NCI-H1092 (cell line): ENCODE measurements around the gene TBC1D23.
"Not testable (repeated sequence)": the region's sequence is repeated elsewhere in the genome, so short reads cannot be mapped to it uniquely, and the experiment has no call there.

Source experiments
- DNase-seq: peaks from one replicate; lab custom pipeline; 2025; lab: John Stamatoyannopoulos, UW

TBC1D23 gene

GRCh38 chr3:100299016-100299415, 38.2 kb downstream of the TBC1D23 start:
- no peak for DNase-seq

- DNase-seq = no peak
These were observed 45.9 kb downstream of the TBC1D23 start for GRCh38 chr3:100306695-100307094.

DNA sequence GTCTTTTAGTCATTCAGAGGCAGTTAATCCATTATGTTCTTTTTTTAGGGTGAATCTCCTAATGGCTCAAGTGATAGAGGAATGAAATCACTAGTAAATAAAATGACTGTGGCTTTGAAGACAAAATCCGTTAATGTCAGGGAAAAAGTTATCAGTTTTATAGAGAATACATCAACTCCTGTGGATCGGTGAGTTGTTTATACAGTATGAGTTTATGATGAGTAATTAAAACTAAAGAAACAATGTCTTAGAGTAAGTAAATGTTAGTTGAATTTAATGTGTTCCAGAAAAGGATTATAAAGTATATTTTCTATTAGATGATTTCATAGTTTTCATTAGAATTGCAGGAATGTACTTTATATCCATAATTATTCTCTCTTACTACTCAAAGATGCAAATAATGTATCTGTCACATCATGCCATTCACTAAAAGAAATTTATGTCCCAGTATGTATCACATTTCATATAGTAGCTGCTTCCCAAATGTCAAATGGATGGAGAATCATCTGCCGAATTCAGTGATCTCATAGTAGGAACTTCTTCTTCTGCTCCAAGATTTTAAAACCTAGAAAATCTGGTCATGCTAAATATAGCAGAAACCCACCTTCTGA, 49.7 kb downstream of the TBC1D23 start:
- no peak for DNase-seq

GRCh38 chr3:100311011-100311410, 50.2 kb downstream of the TBC1D23 start:
- no peak for DNase-seq

GRCh38 chr3:100316641-100317069, 55.9 kb downstream of the TBC1D23 start:
- peak; percentile 5 for DNase-seq

DNA sequence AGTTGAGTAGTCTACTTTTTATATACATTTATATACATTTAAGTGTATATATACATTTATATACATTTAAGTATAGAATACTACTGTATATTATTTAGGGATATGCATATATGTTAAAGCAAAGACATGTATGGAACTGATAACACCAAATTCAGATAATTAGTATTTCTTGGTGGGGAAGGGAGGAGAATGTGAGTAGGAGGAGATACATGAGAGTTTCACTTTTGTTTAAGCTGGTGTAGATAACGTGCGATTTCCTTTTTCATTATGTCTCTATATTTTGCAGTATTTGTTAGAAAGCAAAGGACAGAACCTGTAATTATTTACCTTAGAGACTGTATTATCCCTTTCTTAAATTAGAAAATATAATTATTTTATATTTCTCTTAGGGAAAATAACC, 57.1 kb downstream of the TBC1D23 start:
- DNase-seq = no peak

- DNase-seq = no peak
These were observed 59.2 kb downstream of the TBC1D23 start for GRCh38 chr3:100319951-100320350.

- DNase-seq = no peak
These were observed 63.3 kb downstream of the TBC1D23 start for GRCh38 chr3:100324044-100324443.

DNA sequence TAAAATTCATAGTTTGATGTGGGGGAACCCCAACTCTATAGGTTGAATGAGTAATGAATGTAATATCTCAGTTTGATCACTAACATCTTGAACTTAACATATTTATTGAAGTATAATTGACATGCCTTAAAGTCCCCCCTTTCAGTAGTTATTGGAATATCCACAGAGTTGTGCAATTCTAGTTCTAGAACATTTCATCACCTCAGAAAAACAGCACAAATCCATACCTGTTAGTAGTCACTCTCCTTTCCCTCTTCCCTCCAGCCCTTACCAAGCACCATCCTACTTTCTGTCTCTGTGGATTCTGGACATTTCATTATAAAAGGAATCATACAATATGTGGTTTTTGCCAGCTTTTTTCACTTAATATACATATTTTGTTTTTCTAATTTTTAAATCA, 65.0 kb downstream of the TBC1D23 start:
- DNase-seq = no peak

DNA sequence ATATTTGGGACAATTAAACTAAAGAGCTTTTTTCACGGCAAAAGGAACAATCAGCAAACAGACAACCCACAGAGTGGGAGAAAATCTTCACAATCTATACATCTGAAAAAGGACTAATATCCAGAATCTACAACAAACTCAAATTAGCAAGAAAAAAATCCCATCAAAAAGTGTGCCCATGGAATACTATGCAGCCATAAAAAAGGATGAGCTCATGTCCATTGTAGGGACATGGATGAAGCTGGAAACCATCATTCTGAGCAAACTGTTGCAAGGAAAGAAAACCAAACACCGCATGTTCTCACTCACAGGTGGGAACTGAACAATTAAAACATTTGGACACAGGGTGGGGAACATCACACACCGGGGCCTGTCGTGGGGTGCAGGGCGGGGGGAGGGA, 66.6 kb downstream of the TBC1D23 start:
- not testable (repeated sequence) for DNase-seq

GRCh38 chr3:100329800-100330489, 69.2 kb downstream of the TBC1D23 start:
- no peak for DNase-seq

GRCh38 chr3:100330651-100331050, 69.9 kb downstream of the TBC1D23 start:
- DNase-seq = no peak

DNA sequence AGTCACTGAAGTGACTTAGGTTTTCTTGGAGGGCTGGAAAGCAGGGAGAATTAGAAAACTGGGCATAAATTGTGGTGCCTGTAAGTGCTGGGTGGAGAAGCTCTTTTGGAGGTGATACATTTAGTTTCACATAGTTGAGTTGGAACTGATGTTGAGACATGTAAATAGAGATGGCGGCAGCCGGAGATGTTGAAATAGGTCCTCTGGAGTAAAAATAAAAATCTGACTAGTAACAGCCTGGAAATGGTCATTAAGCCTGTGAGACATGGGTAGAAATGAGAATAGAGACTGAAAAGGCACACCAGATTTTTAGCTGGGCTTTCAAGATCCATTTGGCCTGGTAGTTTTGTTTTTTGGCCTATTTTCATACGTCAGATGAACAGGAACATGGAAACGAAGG, 70.9 kb downstream of the TBC1D23 start:
- DNase-seq = no peak

DNA sequence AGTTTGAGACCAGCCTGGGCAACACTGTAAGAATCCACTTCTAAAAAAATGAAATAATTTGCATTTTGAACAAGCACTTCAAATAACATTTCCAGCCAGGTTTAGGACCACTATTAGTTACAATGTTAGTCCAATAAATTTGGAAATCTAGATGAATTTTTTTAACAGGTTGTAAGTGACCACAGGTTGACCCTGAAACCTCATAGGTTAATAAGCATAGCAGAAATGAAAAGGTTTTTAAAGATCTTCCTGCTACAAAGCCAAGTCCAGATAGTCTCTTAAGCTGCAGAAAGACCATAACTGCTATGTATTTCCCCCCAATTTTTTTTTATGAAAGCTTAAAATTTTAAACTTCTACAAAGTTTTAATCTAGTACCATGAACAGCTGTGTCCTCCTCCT, 72.3 kb downstream of the TBC1D23 start:
- DNase-seq = no peak

DNA sequence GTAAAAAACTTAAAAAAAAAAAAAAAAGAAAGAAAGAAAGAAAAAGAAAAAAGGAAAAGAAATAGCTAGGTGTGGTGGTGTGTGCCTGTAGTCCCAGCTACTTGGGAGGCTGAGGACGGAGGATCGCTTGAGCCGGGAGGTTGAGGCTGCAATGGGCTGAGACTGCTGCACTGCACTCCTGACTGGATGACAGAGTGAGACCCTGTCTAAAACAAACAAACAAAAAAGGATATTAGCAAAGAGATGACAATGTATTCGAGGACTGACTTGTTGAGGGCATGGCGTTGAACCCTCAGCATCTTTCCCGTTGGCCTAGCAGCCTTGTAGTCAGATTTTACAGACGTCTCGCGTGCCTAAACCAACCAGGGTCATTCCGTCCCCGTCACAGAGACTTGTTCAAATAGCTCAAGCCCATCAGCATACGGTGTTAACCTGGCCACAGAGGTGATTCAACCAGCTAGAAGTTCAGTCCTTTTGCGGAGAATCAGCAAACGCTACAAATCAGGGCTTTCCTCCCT, 73.2 kb downstream of the TBC1D23 start:
- no peak for DNase-seq

- peak; percentile 76 for DNase-seq
These were observed 73.9 kb downstream of the TBC1D23 start, which contains the start of gene NIT2 for GRCh38 chr3:100334488-100335351. Gene NIT2 (plus strand): TSS chr3:100334757. CDS start chr3:100334792, 35 bp downstream.

GRCh38 chr3:100335434-100335833, 74.6 kb downstream of the TBC1D23 start:
- DNase-seq = no peak

DNA sequence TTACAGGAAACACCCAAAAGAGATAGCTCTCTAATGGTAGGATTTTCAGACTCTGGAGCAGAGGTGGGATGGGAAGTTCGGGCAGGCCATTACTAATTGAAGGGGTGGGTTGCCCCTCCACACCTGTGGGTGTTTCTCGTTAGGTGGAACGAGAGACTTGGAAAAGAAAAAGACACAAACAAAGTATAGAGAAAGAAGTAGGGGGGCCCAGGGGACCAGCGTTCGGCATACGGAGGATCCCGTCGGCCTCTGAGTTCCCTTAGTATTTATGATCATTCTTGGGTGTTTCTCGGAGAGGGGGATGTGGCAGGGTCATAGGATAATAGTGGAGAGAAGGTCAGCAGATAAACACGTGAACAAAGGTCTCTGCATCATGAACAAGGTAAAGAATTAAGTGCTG, 75.4 kb downstream of the TBC1D23 start:
- not testable (repeated sequence) for DNase-seq

- no peak for DNase-seq
These were observed 78.1 kb downstream of the TBC1D23 start for GRCh38 chr3:100338911-100339310.

DNA sequence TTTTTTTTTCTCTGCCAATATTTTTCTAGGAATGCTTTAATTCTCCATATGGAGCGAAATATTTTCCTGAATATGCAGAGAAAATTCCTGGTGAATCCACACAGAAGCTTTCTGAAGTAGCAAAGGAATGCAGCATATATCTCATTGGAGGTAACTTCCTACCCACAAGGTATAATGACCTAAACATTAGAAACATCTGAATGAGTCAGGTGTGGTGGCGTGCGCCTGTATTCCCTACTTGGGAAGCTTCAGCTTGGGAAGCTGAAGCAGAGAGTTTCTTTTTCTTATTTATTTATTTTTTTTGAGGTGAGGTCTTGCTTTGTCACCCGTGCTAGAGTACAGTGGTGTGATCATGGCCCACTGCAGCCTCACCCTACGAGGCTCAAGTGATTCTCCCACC, 79.0 kb downstream of the TBC1D23 start:
- no peak for DNase-seq

DNA sequence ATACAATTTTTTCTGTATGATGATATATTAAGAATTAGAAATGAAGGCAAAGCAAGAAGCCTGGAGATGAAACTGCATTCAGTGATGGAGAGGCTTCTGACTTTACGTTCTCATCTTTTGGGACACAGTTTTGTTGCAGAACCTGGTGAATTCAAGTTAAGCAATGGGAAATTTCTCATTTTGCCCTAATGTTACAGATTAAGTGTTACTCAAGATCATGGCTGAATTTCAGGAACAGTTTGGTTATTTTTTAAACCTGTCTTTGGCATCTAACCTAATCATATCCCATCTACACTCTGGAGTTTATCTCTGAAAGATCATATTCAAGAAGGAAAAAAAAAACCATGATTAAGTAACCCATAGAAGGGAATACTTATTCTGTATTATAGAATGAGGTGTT, 79.7 kb downstream of the TBC1D23 start:
- DNase-seq = no peak

DNA sequence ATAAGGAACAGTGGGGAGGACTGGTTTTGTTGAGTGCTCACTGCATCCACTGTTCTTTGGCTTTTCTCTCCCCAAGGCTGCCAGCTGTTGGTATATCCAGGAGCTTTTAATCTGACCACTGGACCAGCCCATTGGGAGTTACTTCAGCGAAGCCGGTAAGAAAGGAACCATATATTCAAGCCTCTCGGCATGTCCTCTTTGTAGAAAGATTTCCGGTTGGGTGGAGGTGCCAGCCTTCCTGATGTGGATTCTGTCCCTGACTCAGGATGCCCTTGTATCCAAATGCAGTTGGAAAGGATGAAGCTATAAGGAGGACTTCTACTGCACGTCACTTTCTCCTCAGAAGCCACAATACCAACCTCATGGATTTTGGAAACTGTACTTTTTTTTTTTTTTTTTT, 87.9 kb downstream of the TBC1D23 start:
- DNase-seq = no peak

- DNase-seq = not testable (repeated sequence)
These were observed 91.0 kb downstream of the TBC1D23 start for GRCh38 chr3:100351770-100352169.
